HG03060 (cell line): ENCODE data around the gene SCARF1.

ENCODE experiments used
- ATAC-seq: cut with Tn5 transposase; IDR thresholded peaks from one replicate; pipeline ENCODE4 v1.9.1; 2021; ENCODE audit warnings: low read depth, moderate number of reproducible peaks; ENCODE audit not compliant: unreplicated experiment

SCARF1 gene

GRCh38 chr17:1629504-1630310, 15.8 kb downstream of the SCARF1 start:
- ATAC-seq, result no peak

- ATAC-seq, result no peak
These were observed 16.6 kb downstream of the SCARF1 start for GRCh38 chr17:1628856-1629503.

GRCh38 chr17:1627982-1628855, 17.3 kb downstream of the SCARF1 start, which contains the start of gene SLC43A2:
SLC43A2 (minus strand) TSS chr17:1628834; CDS start chr17:1627874, 960 bp downstream.
- no peak for ATAC-seq

- ATAC-seq, result no peak
These were observed 18.1 kb downstream of the SCARF1 start for GRCh38 chr17:1627182-1627981.

GRCh38 chr17:1626333-1626732, 19.2 kb downstream of the SCARF1 start:
- ATAC-seq, result no peak

GRCh38 chr17:1625581-1625980, 20.0 kb downstream of the SCARF1 start:
- no peak for ATAC-seq

GRCh38 chr17:1625053-1625452, 20.5 kb downstream of the SCARF1 start:
- no peak for ATAC-seq

GRCh38 chr17:1624650-1625049, 20.9 kb downstream of the SCARF1 start:
- ATAC-seq, result no peak

- no peak for ATAC-seq
These were observed 22.4 kb downstream of the SCARF1 start for GRCh38 chr17:1623057-1623630.

- ATAC-seq, result no peak
These were observed 24.1 kb downstream of the SCARF1 start for GRCh38 chr17:1621273-1621954.

GRCh38 chr17:1620486-1620885, 25.0 kb downstream of the SCARF1 start:
- ATAC-seq, result no peak

- ATAC-seq, result no peak
These were observed 27.8 kb downstream of the SCARF1 start for GRCh38 chr17:1617620-1618174.

- no peak for ATAC-seq
These were observed 29.4 kb downstream of the SCARF1 start for GRCh38 chr17:1616101-1616500.

- no peak for ATAC-seq
These were observed 33.1 kb downstream of the SCARF1 start for GRCh38 chr17:1612400-1612799.

GRCh38 chr17:1611715-1612114, 33.8 kb downstream of the SCARF1 start:
- ATAC-seq, result no peak

- no peak for ATAC-seq
These were observed 36.9 kb downstream of the SCARF1 start for GRCh38 chr17:1608676-1609075.

- ATAC-seq, result no peak
These were observed 37.6 kb downstream of the SCARF1 start for GRCh38 chr17:1607971-1608320.

- ATAC-seq, result no peak
These were observed 39.1 kb downstream of the SCARF1 start for GRCh38 chr17:1606352-1606985.
